Superior temporal gyrus (tissue), 1 donor: ENCODE data around the gene AKAP12.

Experiments
- DNase-seq: peaks from one replicate; pipeline ENCODE4 v3.0.0-alpha.2; 2016; ENCODE audit errors: extremely low spot score

Gene AKAP12

GRCh38 chr6:151279891-151280290, 40.1 kb downstream of the AKAP12 start:
- no peak for DNase-seq

GRCh38 chr6:151280859-151281258, 41.1 kb downstream of the AKAP12 start:
- DNase-seq, result no peak

- DNase-seq, result no peak
These were observed 44.2 kb downstream of the AKAP12 start for GRCh38 chr6:151284012-151284411.

DNA sequence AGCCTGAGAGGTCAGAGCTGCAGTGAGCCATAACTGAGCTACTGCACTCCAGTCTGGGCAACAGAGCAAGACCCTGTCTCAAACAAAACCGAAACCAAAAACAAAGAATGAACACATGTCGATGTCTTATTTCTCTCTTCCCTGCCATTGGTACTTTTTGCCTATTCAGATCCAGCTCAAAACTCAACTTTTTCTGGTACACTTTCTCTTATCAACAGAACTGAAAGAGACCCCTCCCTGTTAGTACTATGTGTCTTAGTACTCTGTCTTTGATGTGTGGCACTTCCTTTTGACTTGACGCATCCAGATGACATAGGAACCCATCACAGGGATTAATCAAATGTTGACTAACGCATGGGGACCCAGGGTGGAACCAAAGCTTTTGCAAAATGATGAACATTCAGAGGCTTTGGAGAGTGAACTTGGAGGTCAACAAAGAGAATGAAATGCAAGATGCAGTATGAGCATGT, 44.8 kb downstream of the AKAP12 start:
- no peak for DNase-seq

GRCh38 chr6:151285122-151285521, 45.4 kb downstream of the AKAP12 start:
- no peak for DNase-seq

DNA sequence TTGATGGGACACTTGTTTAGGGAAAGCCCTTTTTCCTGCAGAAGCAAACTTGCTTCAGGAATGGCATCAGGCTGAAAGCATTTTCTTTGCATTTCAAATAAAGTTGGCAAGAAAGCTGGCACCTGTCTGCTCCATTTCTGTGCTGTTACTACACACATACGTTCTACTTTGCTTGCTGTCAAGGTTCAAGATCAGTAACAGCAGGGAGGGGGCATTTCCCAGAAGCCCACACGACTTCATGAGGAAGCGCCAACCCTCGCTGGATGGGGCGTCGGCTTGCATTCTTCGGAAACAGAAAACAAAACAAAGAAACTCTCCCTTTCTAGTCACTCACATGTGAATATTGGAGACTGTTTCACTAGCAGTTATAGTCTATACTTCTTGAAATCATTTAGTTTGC, 46.4 kb downstream of the AKAP12 start:
- no peak for DNase-seq

- no peak for DNase-seq
These were observed 49.1 kb downstream of the AKAP12 start for GRCh38 chr6:151288712-151289398.

- no peak for DNase-seq
These were observed 49.7 kb downstream of the AKAP12 start for GRCh38 chr6:151289399-151290007.

DNA sequence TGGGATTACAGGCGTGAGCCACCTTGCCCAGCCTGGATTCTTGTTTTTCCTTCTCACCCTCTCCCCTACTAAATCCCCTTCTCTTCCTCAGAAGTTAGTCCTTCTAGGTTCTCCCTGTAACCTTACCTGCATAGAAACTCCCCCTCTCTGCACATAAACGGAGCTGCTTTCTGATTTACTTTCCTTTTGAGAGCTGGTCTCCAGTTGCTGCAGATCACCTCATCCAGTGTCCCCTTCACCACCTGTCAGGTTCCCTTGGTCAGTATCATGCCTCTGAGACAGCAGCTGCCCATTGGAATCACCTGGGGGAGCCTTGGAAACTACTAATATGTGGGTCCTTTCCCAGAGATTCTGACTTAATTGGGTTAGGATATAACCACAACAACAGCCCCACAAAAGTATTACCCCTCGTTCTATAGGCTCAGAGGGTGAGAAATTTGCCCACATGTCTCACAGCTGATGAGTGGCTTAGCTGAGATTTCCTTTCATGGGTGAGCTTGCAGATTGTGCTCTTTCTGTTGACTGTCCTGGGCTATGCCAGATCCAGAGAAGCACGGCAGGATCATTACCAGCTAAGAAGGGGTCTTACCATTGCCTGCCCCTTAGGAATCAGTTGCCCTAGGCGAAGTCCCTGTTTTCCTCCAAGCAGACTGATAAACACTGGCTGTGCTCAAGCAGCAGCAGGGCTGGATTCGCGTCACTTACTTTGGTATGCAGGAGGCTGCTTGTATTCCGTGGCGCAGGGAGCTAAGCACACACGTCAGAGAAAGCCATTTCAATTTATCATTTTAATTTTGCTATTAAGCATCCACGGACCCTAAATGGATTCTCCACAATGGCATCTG, 51.3 kb downstream of the AKAP12 start:
- DNase-seq, result no peak

DNA sequence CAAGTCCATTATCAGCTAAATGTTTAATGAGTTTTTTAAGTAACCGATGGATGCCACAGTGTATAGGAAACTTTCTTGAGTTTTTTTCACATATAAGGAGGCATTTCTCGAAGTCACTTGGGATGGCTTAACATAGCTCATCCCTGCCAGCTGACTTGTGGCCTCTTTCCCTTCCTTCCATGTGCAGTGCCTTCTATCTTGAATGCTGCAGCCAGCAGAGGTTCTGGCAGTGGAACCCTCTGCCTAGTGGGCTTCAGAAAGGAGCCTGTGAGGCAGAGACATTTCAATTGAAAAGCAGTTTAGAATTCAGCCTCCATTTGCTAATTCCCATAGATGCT, 51.9 kb downstream of the AKAP12 start:
- no peak for DNase-seq

GRCh38 chr6:151292974-151293687, 53.4 kb downstream of the AKAP12 start:
- no peak for DNase-seq

GRCh38 chr6:151293688-151294016, 53.9 kb downstream of the AKAP12 start:
- no peak for DNase-seq

GRCh38 chr6:151294561-151295101, 54.9 kb downstream of the AKAP12 start:
- no peak for DNase-seq

GRCh38 chr6:151297886-151298285, 58.1 kb downstream of the AKAP12 start:
- no peak for DNase-seq

DNA sequence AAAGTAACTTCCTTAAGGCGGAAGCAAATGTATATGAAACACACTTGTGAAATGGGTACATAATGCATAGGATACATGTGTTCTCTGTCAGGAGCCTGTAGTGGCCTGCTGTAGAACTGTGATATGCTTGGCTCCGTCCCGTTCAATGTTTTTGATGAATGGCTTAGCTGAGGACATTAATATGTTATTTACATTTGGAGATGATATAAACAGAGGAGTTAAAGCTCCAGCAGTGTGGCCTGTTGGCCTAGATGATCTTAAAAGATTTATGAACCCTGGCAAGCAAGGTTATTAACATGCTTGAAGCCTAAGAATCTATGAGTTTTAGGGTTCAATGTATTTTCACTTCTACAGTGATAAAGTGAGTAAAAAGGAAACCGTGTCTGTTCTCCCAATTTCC, 59.2 kb downstream of the AKAP12 start:
- DNase-seq, result no peak

- no peak for DNase-seq
These were observed 60.7 kb downstream of the AKAP12 start for GRCh38 chr6:151300267-151300991.

DNA sequence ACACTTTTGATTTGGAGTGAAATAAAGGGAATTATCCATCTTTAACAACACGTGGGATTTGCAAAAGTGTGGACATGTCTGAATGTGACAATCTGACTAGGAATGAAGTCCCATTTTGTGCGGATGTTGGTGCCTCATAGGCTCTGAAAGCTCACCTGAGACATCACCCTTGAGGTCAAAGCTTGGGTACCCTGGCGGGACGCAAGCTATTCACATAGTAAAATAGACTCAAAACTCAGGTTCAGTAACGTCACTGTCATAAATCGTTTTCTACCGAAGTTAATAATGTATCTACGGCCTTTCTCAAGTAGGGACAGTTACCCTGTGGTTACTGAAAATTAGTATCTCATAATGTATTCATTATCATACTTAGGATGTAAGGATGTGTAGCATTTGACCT, 61.8 kb downstream of the AKAP12 start:
- DNase-seq, result no peak

GRCh38 chr6:151303231-151303630, 63.5 kb downstream of the AKAP12 start:
- no peak for DNase-seq

GRCh38 chr6:151306269-151306783, 66.6 kb downstream of the AKAP12 start:
- DNase-seq, result no peak

DNA sequence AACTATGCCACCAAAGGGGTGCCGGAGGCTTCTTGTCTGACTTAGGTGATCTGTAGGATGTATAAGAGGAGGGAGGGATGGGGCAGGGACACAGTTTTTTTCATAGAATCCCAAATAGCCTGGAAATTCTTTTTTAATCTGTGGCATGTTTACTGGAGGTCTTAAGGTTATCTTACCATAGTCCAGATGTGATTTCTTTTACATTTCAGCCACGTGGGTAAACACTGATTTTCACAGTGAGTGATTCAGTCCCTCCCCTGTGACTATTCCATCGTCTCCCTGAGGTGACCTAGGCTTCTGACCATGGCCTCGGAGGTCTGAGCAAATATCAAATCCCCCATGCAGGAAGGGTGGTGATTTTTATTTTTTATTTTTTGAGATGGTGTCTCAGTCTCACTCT, 67.7 kb downstream of the AKAP12 start:
- no peak for DNase-seq

DNA sequence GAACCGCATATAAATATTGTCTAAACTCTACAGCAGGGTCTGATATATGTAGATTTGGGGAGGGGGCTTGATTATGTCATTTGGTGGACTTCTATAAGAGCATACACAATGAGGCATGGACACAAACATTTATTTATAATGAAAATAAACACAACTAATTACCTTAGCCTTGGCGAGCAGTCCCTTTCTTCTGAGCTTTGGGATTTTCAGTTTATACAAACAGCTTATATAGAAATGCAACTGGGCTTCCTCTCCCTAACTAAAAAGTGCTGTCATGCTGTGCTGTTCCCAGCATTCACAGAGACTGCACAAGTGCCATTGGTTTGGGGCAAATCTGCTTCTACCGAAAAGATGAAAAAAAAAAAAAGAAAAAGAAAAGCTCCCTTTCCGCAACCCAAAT, 69.9 kb downstream of the AKAP12 start:
- DNase-seq, result no peak
